ENCODE results near the gene CA14.
"Not testable (repeated sequence)": the region's sequence is repeated elsewhere in the genome, so short reads cannot be mapped to it uniquely, and the experiment has no call there.

Gene CA14

GRCh38 chr1:150236614-150237100 is 20.9 kb upstream of the CA14 start:
- DNase-seq = no peak

GRCh38 chr1:150237176-150237575 is 20.4 kb upstream of the CA14 start:
- DNase-seq = not testable (repeated sequence)

GRCh38 chr1:150237746-150238145 is 19.8 kb upstream of the CA14 start:
- no peak for DNase-seq

GRCh38 chr1:150243003-150243402 is 14.6 kb upstream of the CA14 start:
- DNase-seq = no peak

- DNase-seq = no peak
Observed at GRCh38 chr1:150249936-150250335, 7.6 kb upstream of the CA14 start.

GRCh38 chr1:150256198-150256553 is 1.4 kb upstream of the CA14 start:
- no peak for DNase-seq

- DNase-seq = no peak
Observed at GRCh38 chr1:150256554-150257341, 826 bp upstream of the CA14 start.

GRCh38 chr1:150259217-150259616 is 1.6 kb downstream of the CA14 start:
- DNase-seq = no peak

GRCh38 chr1:150259758-150260669 is 2.4 kb downstream of the CA14 start:
- no peak for DNase-seq

GRCh38 chr1:150261367-150261766 is 3.8 kb downstream of the CA14 start:
- DNase-seq = no peak

GRCh38 chr1:150262388-150263320 is 5.1 kb downstream of the CA14 start:
- no peak for DNase-seq

- DNase-seq = no peak
Observed at GRCh38 chr1:150263549-150263948, 6.0 kb downstream of the CA14 start.

- no peak for DNase-seq
Observed at GRCh38 chr1:150267896-150268295, 10.3 kb downstream of the CA14 start.

GRCh38 chr1:150268340-150268704 is 10.7 kb downstream of the CA14 start:
- peak; percentile 67 for DNase-seq

- DNase-seq = peak; percentile 99
Observed at GRCh38 chr1:150268705-150269403, 11.3 kb downstream of the CA14 start, which contains the start of gene APH1A. APH1A (minus strand) TSS chr1:150269016; CDS start chr1:150268810, 206 bp downstream.

- DNase-seq = peak; percentile 66
Observed at GRCh38 chr1:150269451-150269850, 11.9 kb downstream of the CA14 start.

- no peak for DNase-seq
Observed at GRCh38 chr1:150271291-150271959, 13.9 kb downstream of the CA14 start.

GRCh38 chr1:150273311-150273710 is 15.7 kb downstream of the CA14 start:
- no peak for DNase-seq

- no peak for DNase-seq
Observed at GRCh38 chr1:150280138-150280707, 22.6 kb downstream of the CA14 start.

- DNase-seq = peak; percentile 91
Observed at GRCh38 chr1:150281221-150281757, 23.7 kb downstream of the CA14 start.

All from OCI-M1 (cell line).